Fibroblast of mammary gland (primary cell): Measurements from ENCODE around the gene DACT3.

Experiments
- DNase-seq: peaks from one replicate; pipeline ENCODE4 v3.0.0-alpha.2; 2010; ENCODE audit warnings: low read depth
- H3K4me3 ChIP-seq: 2 replicates; pipeline ENCODE4 v1.5.1; 2011; ENCODE audit warnings: low read depth, mild to moderate bottlenecking, low read length, moderate library complexity; ENCODE audit not compliant: control insufficient read depth
- TF ChIP-seq, protein P1 (sequence below): conservative IDR thresholded peaks from 2 replicates; pipeline ENCODE4 v1.5.1; 2011; ENCODE audit warnings: low read depth, low read length, inconsistent platforms; ENCODE audit not compliant: control insufficient read depth, insufficient read depth

DACT3 gene

DNA sequence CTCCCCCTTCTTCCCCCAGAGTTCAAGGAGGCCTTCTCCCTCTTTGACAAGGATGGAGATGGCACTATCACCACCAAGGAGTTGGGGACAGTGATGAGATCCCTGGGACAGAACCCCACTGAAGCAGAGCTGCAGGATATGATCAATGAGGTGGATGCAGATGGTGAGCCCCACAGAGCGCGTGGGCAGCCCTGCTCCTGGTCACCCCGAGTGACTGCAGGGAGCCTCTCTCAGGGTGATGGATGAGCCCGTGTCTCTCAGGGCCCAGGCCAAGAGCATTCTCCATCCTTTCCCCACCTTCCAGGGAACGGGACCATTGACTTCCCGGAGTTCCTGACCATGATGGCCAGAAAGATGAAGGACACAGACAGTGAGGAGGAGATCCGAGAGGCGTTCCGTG is 52.8 kb downstream of the DACT3 start:
- DNase-seq = no peak
- TF ChIP-seq, protein P1, sequence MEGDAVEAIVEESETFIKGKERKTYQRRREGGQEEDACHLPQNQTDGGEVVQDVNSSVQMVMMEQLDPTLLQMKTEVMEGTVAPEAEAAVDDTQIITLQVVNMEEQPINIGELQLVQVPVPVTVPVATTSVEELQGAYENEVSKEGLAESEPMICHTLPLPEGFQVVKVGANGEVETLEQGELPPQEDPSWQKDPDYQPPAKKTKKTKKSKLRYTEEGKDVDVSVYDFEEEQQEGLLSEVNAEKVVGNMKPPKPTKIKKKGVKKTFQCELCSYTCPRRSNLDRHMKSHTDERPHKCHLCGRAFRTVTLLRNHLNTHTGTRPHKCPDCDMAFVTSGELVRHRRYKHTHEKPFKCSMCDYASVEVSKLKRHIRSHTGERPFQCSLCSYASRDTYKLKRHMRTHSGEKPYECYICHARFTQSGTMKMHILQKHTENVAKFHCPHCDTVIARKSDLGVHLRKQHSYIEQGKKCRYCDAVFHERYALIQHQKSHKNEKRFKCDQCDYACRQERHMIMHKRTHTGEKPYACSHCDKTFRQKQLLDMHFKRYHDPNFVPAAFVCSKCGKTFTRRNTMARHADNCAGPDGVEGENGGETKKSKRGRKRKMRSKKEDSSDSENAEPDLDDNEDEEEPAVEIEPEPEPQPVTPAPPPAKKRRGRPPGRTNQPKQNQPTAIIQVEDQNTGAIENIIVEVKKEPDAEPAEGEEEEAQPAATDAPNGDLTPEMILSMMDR = no peak
- H3K4me3 ChIP-seq = no peak overlapping the region

DNA sequence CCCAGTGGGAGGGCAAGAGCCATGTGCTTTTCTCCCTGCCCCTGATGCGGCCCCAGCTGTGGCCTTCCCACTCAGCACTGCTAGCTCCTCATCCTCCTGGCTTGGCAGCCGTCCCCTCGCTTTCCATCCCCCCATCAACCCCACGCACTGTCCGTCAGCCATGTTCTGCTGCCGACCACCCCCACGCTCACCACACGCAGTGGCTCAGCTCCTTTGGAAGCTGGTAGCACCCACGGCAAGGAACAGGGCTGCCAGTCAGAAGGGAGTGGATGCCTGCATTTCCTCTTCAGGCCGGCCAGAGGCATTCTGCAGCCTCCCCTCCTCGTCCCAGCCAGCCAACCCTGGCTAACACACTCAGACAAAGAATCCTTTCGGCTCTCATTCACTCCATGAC is 53.5 kb downstream of the DACT3 start:
- DNase-seq = no peak
- no peak overlapping the region for H3K4me3 ChIP-seq
- TF ChIP-seq, protein P1 = no peak

DNA sequence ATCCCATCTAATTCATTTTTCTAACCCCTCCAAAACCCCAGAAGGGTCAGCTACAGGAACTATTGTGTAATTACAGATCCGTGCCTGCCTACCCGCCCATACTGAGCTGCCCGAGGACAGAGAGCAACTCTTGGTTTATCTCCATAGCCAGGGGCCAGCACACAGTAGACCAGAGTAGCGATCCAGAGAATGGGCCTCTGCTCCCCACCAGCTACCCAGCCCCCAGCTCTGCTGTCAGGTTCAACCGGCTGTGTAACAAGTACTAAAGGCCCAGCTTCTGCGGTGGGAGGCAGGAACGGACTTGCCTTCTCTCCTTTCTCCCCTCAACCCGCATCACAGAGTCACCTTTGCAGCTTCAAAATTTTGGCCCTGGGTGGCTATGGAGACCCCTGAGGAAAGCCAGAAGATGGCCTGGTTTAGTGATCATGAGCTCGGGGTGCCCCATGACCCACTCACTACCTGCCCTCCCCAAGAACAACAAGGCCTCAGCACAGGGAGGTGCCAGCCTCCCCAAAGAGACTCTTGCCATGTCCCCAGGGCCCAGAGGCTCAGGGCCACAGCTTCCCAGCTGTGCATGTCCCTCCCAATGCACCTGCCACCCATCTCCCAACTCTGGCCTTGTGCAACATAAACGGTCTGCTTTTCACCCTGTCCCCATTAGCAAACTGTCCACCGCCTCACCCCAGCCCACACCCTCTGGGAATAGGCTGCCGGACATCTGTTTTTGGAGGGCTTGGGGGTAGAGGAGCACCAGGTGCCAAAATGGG is 54.1 kb downstream of the DACT3 start:
- TF ChIP-seq, protein P1 = no peak
- DNase-seq = no peak
- no peak overlapping the region for H3K4me3 ChIP-seq

DNA sequence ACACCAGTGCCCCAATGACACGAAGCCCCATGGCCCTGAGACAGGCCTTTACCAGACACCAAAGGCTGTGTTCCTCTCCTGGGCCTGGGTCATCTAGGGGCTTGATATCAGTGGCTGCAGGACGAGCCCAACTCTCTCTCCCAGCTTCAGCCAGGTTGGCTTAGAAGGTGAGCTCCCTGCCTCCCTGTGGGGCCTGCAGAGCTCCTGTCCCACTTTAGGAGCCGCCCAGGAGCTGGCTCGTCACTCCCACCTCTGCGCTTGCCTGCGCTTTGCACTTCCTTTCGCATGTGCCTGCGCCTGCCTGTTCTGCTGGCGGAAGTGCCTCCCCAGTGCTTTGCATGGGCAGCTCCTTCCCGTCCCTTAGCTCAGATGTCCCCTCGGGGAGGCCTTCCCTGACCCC is 55.0 kb downstream of the DACT3 start:
- TF ChIP-seq, protein P1 = no peak

DNA sequence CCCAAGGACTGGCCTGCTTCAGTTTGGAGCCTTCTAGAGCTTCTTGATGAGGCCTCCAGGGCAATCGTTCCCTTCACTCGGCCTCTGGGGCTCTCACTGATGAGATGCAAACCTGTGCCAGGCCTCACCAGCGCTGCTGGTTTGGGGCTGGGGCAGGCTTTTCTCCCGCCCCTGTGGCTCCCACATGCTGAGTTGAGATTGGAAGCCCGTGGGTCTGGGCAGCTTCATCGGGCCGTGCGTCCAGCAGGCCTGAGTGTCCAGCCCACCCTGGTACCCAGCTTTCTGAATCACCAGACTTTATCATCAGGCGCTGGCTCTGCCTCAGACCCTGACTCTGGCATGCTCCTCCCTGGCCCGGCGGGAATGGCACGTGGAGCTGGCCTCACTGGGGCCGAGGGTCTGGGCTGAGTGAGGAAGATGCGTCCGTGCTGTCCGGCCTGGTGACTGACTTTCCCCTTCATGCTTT is 55.6 kb downstream of the DACT3 start:
- DNase-seq = no peak
- no peak overlapping the region for H3K4me3 ChIP-seq
- TF ChIP-seq, protein P1 = no peak

More for the DNA sequence above, 55.0 kb downstream of the DACT3 start:
- DNase-seq = no peak
- H3K4me3 ChIP-seq = no peak overlapping the region

GRCh38 chr19:46604781-46605355 is 56.1 kb downstream of the DACT3 start:
- no peak for DNase-seq
- no peak overlapping the region for H3K4me3 ChIP-seq
- TF ChIP-seq, protein P1 = no peak
